Measurements from ENCODE around the gene ID1.
A peak's percentile ranks its signal among the peaks of the same experiment; 100 is the strongest.
"Not testable (repeated sequence)": the region's sequence is repeated elsewhere in the genome, so short reads cannot be mapped to it uniquely, and the experiment has no call there.

Gene ID1

GRCh38 chr20:31568041-31568731 is 36.9 kb upstream of the ID1 start:
- peaks cover 11 to 22% of the 10 kb centered on the region in 2 donors for H3K36me3 ChIP-seq (ENCODE audit: control insufficient read depth in 2 of 2, insufficient read depth in 2 of 2, low read length in 2 of 2)
- peak overlapping the region; percentile 11 for H3K27ac ChIP-seq (ENCODE audit: low read length)

GRCh38 chr20:31568773-31569162 is 36.3 kb upstream of the ID1 start:
- Histone ChIP-seq H3K4me1 (ENCODE audit: control insufficient read depth, insufficient read depth, low read length) (peaks cover 23% of the 10 kb centered on the region), H3K9ac (ENCODE audit: low read length in 2 of 2) (no peak overlapping the region), H3K27ac (ENCODE audit: low read length) (peak overlapping the region; percentile 11), H3K36me3 (ENCODE audit: control insufficient read depth in 2 of 2, insufficient read depth in 2 of 2, low read length in 2 of 2) (peaks cover 11 to 22% of the 10 kb centered on the region in 2 donors), H3K4me3 (ENCODE audit: low read length in 2 of 2) (no peak overlapping the region), H3K27me3 (ENCODE audit: control insufficient read depth in 1 of 2, insufficient read depth in 2 of 2, low read length in 2 of 2) (no peaks in the 10 kb centered on the region), H3K9me3 (ENCODE audit: control insufficient read depth in 2 of 2, low read length in 2 of 2) (no peaks in the 10 kb centered on the region)

More at GRCh38 chr20:31568041-31568731, 36.9 kb upstream of the ID1 start:
- Histone ChIP-seq H3K4me3 (ENCODE audit: low read length in 2 of 2) (no peak overlapping the region), H3K4me1 (ENCODE audit: control insufficient read depth, insufficient read depth, low read length) (peaks cover 18% of the 10 kb centered on the region), H3K27me3 (ENCODE audit: control insufficient read depth in 1 of 2, insufficient read depth in 2 of 2, low read length in 2 of 2) (no peaks in the 10 kb centered on the region), H3K9ac (ENCODE audit: low read length in 2 of 2) (no peak overlapping the region), H3K9me3 (ENCODE audit: control insufficient read depth in 2 of 2, low read length in 2 of 2) (no peaks in the 10 kb centered on the region)

- no peaks in the 10 kb centered on the region for H3K27me3 ChIP-seq (ENCODE audit: control insufficient read depth in 1 of 2, insufficient read depth in 2 of 2, low read length in 2 of 2)
- no peaks in the 10 kb centered on the region for H3K9me3 ChIP-seq (ENCODE audit: control insufficient read depth in 2 of 2, low read length in 2 of 2)
- H3K4me1 ChIP-seq (ENCODE audit: control insufficient read depth, insufficient read depth, low read length): peaks cover 25% of the 10 kb centered on the region
- no peak overlapping the region for H3K9ac ChIP-seq (ENCODE audit: low read length in 2 of 2)
- peaks cover 7 to 18% of the 10 kb centered on the region in 2 donors for H3K36me3 ChIP-seq (ENCODE audit: control insufficient read depth in 2 of 2, insufficient read depth in 2 of 2, low read length in 2 of 2)
- no peak overlapping the region for H3K4me3 ChIP-seq (ENCODE audit: low read length in 2 of 2)
- peak overlapping the region; percentile 60 for H3K27ac ChIP-seq (ENCODE audit: low read length)
Observed at GRCh38 chr20:31569163-31570020, 35.7 kb upstream of the ID1 start.

- Histone ChIP-seq H3K27ac (ENCODE audit: low read length) (peak overlapping the region; percentile 60), H3K4me3 (ENCODE audit: low read length in 2 of 2) (no peak overlapping the region), H3K9me3 (ENCODE audit: control insufficient read depth in 2 of 2, low read length in 2 of 2) (no peaks in the 10 kb centered on the region), H3K27me3 (ENCODE audit: control insufficient read depth in 1 of 2, insufficient read depth in 2 of 2, low read length in 2 of 2) (no peaks in the 10 kb centered on the region), H3K9ac (ENCODE audit: low read length in 2 of 2) (no peak overlapping the region), H3K36me3 (ENCODE audit: control insufficient read depth in 2 of 2, insufficient read depth in 2 of 2, low read length in 2 of 2) (peaks cover 5 to 15% of the 10 kb centered on the region in 2 donors), H3K4me1 (ENCODE audit: control insufficient read depth, insufficient read depth, low read length) (peaks cover 25% of the 10 kb centered on the region)
Observed at GRCh38 chr20:31570021-31570463, 35.0 kb upstream of the ID1 start.

- Histone ChIP-seq H3K27me3 (ENCODE audit: control insufficient read depth in 1 of 2, insufficient read depth in 2 of 2, low read length in 2 of 2) (no peaks in the 10 kb centered on the region), H3K4me3 (ENCODE audit: low read length in 2 of 2) (no peak overlapping the region), H3K36me3 (ENCODE audit: control insufficient read depth in 2 of 2, insufficient read depth in 2 of 2, low read length in 2 of 2) (peaks cover 3 to 11% of the 10 kb centered on the region in 2 donors), H3K27ac (ENCODE audit: low read length) (peak overlapping the region; percentile 60), H3K9ac (ENCODE audit: low read length in 2 of 2) (no peak overlapping the region), H3K4me1 (ENCODE audit: control insufficient read depth, insufficient read depth, low read length) (peaks cover 25% of the 10 kb centered on the region), H3K9me3 (ENCODE audit: control insufficient read depth in 2 of 2, low read length in 2 of 2) (no peaks in the 10 kb centered on the region)
Observed at GRCh38 chr20:31570735-31571617, 34.1 kb upstream of the ID1 start.

GRCh38 chr20:31572042-31572700 is 32.9 kb upstream of the ID1 start:
- Histone ChIP-seq H3K27ac (ENCODE audit: low read length) (peak overlapping the region; percentile 94), H3K9me3 (ENCODE audit: control insufficient read depth in 2 of 2, low read length in 2 of 2) (no peaks in the 10 kb centered on the region), H3K4me1 (ENCODE audit: control insufficient read depth, insufficient read depth, low read length) (peaks cover 25% of the 10 kb centered on the region), H3K36me3 (ENCODE audit: control insufficient read depth in 2 of 2, insufficient read depth in 2 of 2, low read length in 2 of 2) (peaks cover 0 to 5% of the 10 kb centered on the region in 2 donors), H3K27me3 (ENCODE audit: control insufficient read depth in 1 of 2, insufficient read depth in 2 of 2, low read length in 2 of 2) (no peaks in the 10 kb centered on the region), H3K4me3 (ENCODE audit: low read length in 2 of 2) (peak overlapping the region; percentile 73 to 78), H3K9ac (ENCODE audit: low read length in 2 of 2) (peak overlapping the region; percentile 57 to 90)

GRCh38 chr20:31572701-31573554 is 32.2 kb upstream of the ID1 start:
- Histone ChIP-seq H3K4me1 (ENCODE audit: control insufficient read depth, insufficient read depth, low read length) (peaks cover 25% of the 10 kb centered on the region), H3K27ac (ENCODE audit: low read length) (peak overlapping the region; percentile 94), H3K9ac (ENCODE audit: low read length in 2 of 2) (peak overlapping the region; percentile 57 to 90), H3K36me3 (ENCODE audit: control insufficient read depth in 2 of 2, insufficient read depth in 2 of 2, low read length in 2 of 2) (peaks cover 0 to 2% of the 10 kb centered on the region in 2 donors), H3K4me3 (ENCODE audit: low read length in 2 of 2) (peak overlapping the region; percentile 78 to 80), H3K9me3 (ENCODE audit: control insufficient read depth in 2 of 2, low read length in 2 of 2) (no peaks in the 10 kb centered on the region), H3K27me3 (ENCODE audit: control insufficient read depth in 1 of 2, insufficient read depth in 2 of 2, low read length in 2 of 2) (no peaks in the 10 kb centered on the region)

- peaks cover 25% of the 10 kb centered on the region for H3K4me1 ChIP-seq (ENCODE audit: control insufficient read depth, insufficient read depth, low read length)
- H3K27me3 ChIP-seq (ENCODE audit: control insufficient read depth in 1 of 2, insufficient read depth in 2 of 2, low read length in 2 of 2): no peaks in the 10 kb centered on the region
- no peaks in the 10 kb centered on the region for H3K36me3 ChIP-seq (ENCODE audit: control insufficient read depth in 2 of 2, insufficient read depth in 2 of 2, low read length in 2 of 2)
- H3K9ac ChIP-seq (ENCODE audit: low read length in 2 of 2): peak overlapping the region; percentile 57 to 81
- peak overlapping the region; percentile 94 for H3K27ac ChIP-seq (ENCODE audit: low read length)
- peak overlapping the region; percentile 78 to 80 for H3K4me3 ChIP-seq (ENCODE audit: low read length in 2 of 2)
- H3K9me3 ChIP-seq (ENCODE audit: control insufficient read depth in 2 of 2, low read length in 2 of 2): no peaks in the 10 kb centered on the region
Observed at GRCh38 chr20:31573555-31574321, 31.4 kb upstream of the ID1 start.

- H3K4me1 ChIP-seq (ENCODE audit: control insufficient read depth, insufficient read depth, low read length): peaks cover 20% of the 10 kb centered on the region
- H3K27me3 ChIP-seq (ENCODE audit: control insufficient read depth in 1 of 2, insufficient read depth in 2 of 2, low read length in 2 of 2); H3K27ac ChIP-seq (ENCODE audit: low read length); H3K4me3 ChIP-seq (ENCODE audit: low read length in 2 of 2); H3K9ac ChIP-seq (ENCODE audit: low read length in 2 of 2); H3K9me3 ChIP-seq (ENCODE audit: control insufficient read depth in 2 of 2, low read length in 2 of 2); H3K36me3 ChIP-seq (ENCODE audit: control insufficient read depth in 2 of 2, insufficient read depth in 2 of 2, low read length in 2 of 2): not testable (repeated sequence)
Observed at GRCh38 chr20:31574986-31575385, 30.1 kb upstream of the ID1 start.

Measured in stomach smooth muscle (tissue), 2 donors.